Measurements from ENCODE around the gene TFIP11. TPM values are rescaled to one million over a fixed set of nuclear protein-coding genes. Genes with fewer than 3 reads are reported as not detected.

TFIP11 gene
- total RNA-seq, 2 donors from 2014 or later: 15.4 TPM

- Histone ChIP-seq H3K9me3 (no peaks in the 10 kb centered on the region), H3K27ac (no peak overlapping the region), H3K27me3 (no peaks in the 10 kb centered on the region), H3K36me3 (peaks cover 42% of the 10 kb centered on the region), H3K4me3 (no peak overlapping the region), H3K4me1 (no peaks in the 10 kb centered on the region)
- no peak for TF ChIP-seq CTCF (IDR thresholded peaks at IDR 0.05)
- no peak for DNase-seq (ENCODE audit: low spot score)
These were observed 54.5 kb downstream of the TFIP11 start for GRCh38 chr22:26457661-26458272.

GRCh38 chr22:26453812-26454500 is 58.3 kb downstream of the TFIP11 start:
- no peak overlapping the region for H3K27ac ChIP-seq
- H3K4me3 ChIP-seq: no peak overlapping the region
- no peak for DNase-seq (ENCODE audit: low spot score)
- peaks cover 0 to 2% of the 10 kb centered on the region in 2 donors for H3K4me1 ChIP-seq
- no peaks in the 10 kb centered on the region for H3K27me3 ChIP-seq
- peaks cover 49% of the 10 kb centered on the region for H3K36me3 ChIP-seq
- TF ChIP-seq CTCF (IDR thresholded peaks at IDR 0.05): no peak
- H3K9me3 ChIP-seq: no peaks in the 10 kb centered on the region

GRCh38 chr22:26453216-26453615 is 59.1 kb downstream of the TFIP11 start:
- peaks cover 49% of the 10 kb centered on the region for H3K36me3 ChIP-seq

GRCh38 chr22:26452236-26453016 is 59.8 kb downstream of the TFIP11 start:
- Histone ChIP-seq H3K9me3 (no peaks in the 10 kb centered on the region), H3K36me3 (peaks cover 42% of the 10 kb centered on the region), H3K4me3 (no peak overlapping the region), H3K27ac (no peak overlapping the region), H3K27me3 (no peaks in the 10 kb centered on the region), H3K4me1 (peaks cover 0 to 9% of the 10 kb centered on the region in 2 donors)
- DNase-seq (ENCODE audit: low spot score): no peak
- TF ChIP-seq CTCF (IDR thresholded peaks at IDR 0.05): no peak

More at GRCh38 chr22:26453216-26453615, 59.1 kb downstream of the TFIP11 start:
- H3K9me3 ChIP-seq: no peaks in the 10 kb centered on the region
- no peak overlapping the region for H3K4me3 ChIP-seq
- no peak for DNase-seq (ENCODE audit: low spot score)
- H3K27me3 ChIP-seq: no peaks in the 10 kb centered on the region
- no peak overlapping the region for H3K27ac ChIP-seq
- no peak for TF ChIP-seq CTCF (IDR thresholded peaks at IDR 0.05)
- H3K4me1 ChIP-seq: peaks cover 0 to 9% of the 10 kb centered on the region in 2 donors

GRCh38 chr22:26450453-26451185 is 61.7 kb downstream of the TFIP11 start:
- H3K27me3 ChIP-seq: no peaks in the 10 kb centered on the region
- DNase-seq (ENCODE audit: low spot score): no peak
- H3K4me3 ChIP-seq: no peak overlapping the region
- peaks cover 0 to 9% of the 10 kb centered on the region in 2 donors for H3K4me1 ChIP-seq
- H3K27ac ChIP-seq: no peak overlapping the region
- no peaks in the 10 kb centered on the region for H3K9me3 ChIP-seq
- no peak for TF ChIP-seq CTCF (IDR thresholded peaks at IDR 0.05)
- H3K36me3 ChIP-seq: peaks cover 29% of the 10 kb centered on the region

Measured in right atrium auricular region (tissue), 2 donors.